GM10847 (cell line): ENCODE measurements around the gene MEIS3.

Source experiments
- POLR2A ChIP-seq: IDR thresholded peaks from 2 replicates; pipeline ENCODE4 v1.6.1; 2011; ENCODE audit not compliant: insufficient read length; ENCODE audit errors: extremely low read depth

The MEIS3 gene

DNA sequence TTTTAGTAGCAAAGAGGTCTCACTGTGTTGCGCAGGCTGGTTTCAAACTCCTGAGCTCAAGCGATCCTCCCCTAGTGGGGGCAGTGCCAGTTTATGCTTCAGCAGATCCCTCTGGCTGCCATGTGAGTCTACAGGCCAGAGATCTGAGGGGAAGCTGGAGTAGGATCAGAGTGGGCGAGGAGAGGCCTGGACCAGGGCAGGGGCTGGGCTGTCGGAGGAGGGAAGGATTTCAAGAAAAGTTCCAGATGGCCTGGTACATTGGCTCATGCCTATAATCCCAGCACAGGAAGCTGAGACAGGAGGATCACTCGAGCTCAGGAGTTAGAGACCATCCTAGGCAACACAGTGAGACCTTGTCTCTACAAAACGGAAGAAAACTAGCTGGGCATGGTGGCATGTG is 60.4 kb downstream of the MEIS3 start:
- TF ChIP-seq POLR2A, result no peak

DNA sequence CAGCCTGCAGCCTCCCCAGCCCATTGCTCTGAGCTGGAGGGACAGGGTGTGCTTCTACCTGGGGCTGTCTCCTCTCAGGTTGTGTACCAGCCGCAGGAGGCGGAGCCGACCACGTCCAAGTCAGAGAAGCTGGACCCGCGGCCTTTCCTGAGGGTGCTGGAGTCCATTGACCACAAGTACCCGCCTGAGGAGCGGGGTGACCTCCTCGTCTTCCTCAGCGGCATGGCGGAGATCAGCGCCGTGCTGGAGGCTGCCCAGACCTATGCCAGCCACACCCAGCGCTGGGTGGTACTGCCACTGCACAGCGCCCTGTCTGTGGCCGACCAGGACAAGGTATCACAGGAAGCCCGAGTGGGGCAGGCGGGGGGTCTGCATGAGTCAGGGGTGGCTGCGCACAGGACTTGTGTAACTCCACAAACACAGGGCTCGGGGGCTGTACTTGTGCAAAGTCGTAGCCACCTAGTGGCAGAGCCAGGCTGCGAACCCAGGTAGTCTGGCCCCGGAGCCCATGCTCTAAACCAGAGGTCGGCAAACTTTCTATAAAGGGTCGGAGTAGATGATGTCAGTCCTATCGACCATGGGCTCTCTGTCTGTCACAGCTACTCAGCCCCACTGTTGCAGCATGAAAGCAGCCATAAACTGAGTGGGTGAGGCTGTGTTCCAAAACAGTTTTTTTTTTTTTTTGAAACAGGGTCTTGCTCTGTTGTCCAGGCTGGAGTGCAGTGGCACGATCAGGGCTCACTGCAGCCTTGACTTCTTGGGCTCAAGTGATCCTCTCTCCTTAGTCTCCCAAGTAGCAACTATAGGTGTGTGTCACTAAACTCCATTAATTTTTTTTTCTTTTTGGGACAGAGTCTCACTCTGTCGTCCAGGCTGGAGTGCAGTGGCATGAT is 61.3 kb downstream of the MEIS3 start:
- no peak for TF ChIP-seq POLR2A

DNA sequence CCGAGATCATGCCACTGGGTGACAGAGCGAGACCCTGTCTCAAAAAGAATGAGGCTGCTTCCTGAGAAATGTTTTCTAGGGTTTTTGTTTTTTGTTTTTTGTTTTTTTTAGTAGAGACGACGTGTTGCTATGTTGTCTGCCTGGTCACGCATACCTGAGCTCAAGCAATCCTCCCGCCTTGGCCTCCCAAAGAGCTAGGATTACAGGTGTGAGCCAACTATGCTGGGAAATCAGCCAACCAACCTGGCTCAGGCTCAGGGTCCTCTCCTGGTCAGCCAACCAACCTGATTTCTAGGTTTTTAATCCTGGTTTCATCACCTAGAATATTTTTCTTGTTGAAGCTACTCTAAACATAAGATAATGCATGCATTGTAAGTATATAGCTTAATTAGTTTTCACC is 62.4 kb downstream of the MEIS3 start:
- TF ChIP-seq POLR2A, result no peak

DNA sequence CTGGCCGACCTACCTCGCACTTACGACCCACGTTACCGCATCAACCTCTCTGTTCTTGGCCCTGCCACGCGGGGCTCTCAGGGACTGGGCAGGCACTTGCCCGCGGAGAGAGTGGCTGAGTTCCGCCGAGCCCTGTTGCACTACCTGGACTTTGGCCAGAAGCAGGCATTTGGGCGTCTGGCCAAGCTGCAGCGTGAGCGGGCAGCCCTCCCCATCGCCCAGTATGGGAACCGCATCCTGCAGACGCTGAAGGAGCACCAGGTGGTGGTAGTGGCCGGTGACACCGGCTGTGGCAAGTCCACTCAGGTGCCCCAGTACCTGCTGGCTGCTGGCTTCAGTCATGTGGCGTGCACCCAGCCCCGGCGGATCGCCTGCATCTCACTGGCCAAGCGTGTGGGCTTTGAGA is 66.0 kb downstream of the MEIS3 start:
- TF ChIP-seq POLR2A, result no peak
